SK-N-MC (cell line): ENCODE measurements around the gene CPTP.

ENCODE experiments used
- DNase-seq: peaks from one replicate; pipeline ENCODE4 v3.0.0-alpha.2; 2011; ENCODE audit warnings: low read depth, low spot score
- H3K27ac ChIP-seq: fragments of 200-600 bp; sonication (generic); 2 replicates; pipeline ENCODE4 v1.5.1; 2016; ENCODE audit warnings: mixed run types
- H3K36me3 ChIP-seq: fragments of 200-600 bp; sonication (generic); 2 replicates; pipeline ENCODE4 v1.6.1; 2017; ENCODE audit warnings: antibody characterized with exemption, low read length, mixed read lengths; ENCODE audit not compliant: insufficient read depth
- H3K4me3 ChIP-seq: fragments of 200-600 bp; sonication (generic); 2 replicates; pipeline ENCODE4 v1.5.1; 2016
- H3K9ac ChIP-seq: fragments of 200-600 bp; sonication (generic); 2 replicates; pipeline ENCODE4 v1.8.0; 2017; ENCODE audit warnings: mixed run types, mixed read lengths; ENCODE audit not compliant: insufficient read length
- H3K9me3 ChIP-seq: fragments of 200-600 bp; sonication (generic); 2 replicates; pipeline ENCODE4 v1.6.1; 2017; ENCODE audit warnings: low read depth, mild to moderate bottlenecking, antibody characterized with exemption, low read length, moderate library complexity, mixed read lengths
- EZH2 ChIP-seq: fragments of 200-600 bp; sonication (generic); IDR thresholded peaks from one replicate; pipeline ENCODE4 v1.6.1; 2017; ENCODE audit warnings: antibody characterized with exemption
- FOXP2 ChIP-seq: optimal IDR thresholded peaks from 2 replicates; pipeline ENCODE3; 2011; ENCODE audit warnings: mild to moderate bottlenecking, moderate library complexity; ENCODE audit not compliant: insufficient read depth; ENCODE audit errors: extremely low read length, control extremely low read depth
- POLR2AphosphoS5 ChIP-seq: IDR thresholded peaks from 2 replicates; pipeline ENCODE4 v1.6.1; 2012; ENCODE audit warnings: mild to moderate bottlenecking, low read depth, low read length, borderline replicate concordance

The CPTP gene

DNA sequence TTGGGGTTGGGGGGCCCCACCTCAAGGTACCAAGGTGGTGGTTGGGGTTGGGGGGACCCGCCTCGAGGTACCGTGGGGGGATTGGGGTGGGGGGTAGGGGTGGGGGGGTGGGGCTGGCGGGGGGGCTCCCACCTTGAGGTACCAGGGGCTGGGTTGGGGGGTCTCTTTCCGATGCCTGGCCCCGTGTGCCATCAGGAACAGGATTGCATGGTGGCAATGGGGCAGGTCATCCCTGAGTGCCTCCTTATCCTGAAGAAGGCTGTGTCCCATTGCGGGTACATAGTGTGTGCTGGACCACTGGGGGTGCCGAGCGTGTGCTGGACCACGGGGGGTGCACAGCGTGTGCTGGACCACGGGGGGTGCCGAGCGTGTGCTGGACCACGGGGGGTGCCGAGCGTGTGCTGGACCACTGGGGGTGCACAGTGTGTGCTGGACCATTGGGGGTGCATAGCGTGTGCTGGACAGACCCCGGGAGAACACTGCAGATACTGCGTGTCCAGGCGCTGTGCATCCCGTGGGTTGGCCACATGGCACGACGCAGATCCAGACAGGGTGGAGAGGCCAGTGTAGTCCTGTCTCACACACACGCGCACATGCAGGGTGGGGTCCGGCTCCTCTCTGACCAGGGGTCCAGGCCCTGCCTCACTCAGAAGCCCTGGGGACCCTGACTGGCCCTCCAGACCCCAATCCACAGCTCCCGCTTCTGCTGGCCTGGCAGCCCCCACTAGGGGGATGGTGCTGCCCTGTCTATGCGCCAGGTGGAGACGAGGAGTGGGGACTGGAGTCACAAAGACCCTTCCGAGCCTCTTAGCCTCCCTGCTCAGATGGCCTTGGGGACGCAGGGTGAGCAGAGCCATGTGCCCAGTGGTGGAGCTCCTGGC lies 40.1 kb upstream of the CPTP start:
- no peak for DNase-seq

DNA sequence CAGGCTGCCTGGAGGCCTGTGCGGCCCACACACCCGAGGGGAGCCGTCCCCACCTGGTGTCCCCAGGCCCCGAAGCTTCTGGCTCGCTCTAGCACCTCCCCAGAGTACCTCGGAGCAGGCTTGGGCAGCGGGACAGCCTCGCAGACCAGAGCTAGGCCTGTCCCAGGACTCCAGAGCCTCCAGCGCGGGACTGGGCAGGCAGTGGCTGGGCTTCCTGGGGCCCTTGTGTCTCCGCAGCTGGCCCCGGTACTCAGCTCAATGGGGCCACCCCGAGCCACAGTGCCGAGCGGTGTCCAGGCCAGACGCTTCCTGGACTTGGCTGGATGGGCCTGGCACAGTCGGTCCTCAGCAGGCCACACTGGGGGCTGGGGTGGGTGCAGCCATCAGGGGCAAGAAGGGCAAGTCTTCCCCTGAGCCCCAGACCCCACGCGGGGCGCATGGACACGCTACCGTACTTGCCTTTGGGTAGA lies 39.5 kb upstream of the CPTP start:
- no peaks in the 10 kb centered on the region for H3K9me3 ChIP-seq
- H3K4me3 ChIP-seq: no peak overlapping the region
- no peaks in the 10 kb centered on the region for H3K36me3 ChIP-seq
- DNase-seq: no peak
- no peak overlapping the region for H3K9ac ChIP-seq
- TF ChIP-seq EZH2 (no peak), FOXP2 (no peak), POLR2AphosphoS5 (no peak)
- no peak overlapping the region for H3K27ac ChIP-seq

More for the DNA sequence above, 40.1 kb upstream of the CPTP start:
- Histone ChIP-seq H3K4me3 (no peak overlapping the region), H3K27ac (no peak overlapping the region), H3K9ac (no peak overlapping the region), H3K36me3 (no peaks in the 10 kb centered on the region), H3K9me3 (no peaks in the 10 kb centered on the region)
- TF ChIP-seq FOXP2: no peak
- TF ChIP-seq EZH2: no peak

DNA sequence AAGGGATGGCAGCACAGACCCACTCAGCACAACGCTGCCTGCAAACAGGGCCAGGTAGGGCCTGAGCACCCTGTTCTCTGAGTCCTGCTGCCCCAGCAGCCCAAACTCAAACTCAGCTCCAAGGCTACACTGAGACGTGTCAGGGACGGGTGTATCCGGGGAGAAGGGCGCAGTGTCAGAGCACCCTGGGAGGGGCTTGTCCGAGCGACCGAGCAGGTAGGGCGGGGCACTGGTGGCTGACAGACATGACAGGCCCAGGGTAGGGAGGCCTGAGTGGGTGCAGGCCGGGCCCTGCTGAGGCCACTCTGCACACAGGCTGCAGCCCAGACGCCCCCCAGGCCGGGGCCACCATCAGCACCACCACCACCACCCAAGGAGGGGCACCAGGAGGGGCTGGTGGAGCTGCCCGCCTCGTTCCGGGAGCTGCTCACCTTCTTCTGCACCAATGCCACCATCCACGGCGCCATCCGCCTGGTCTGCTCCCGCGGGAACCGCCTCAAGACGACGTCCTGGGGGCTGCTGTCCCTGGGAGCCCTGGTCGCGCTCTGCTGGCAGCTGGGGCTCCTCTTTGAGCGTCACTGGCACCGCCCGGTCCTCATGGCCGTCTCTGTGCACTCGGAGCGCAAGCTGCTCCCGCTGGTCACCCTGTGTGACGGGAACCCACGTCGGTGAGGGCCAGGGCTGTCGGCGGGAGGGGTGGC lies 38.8 kb upstream of the CPTP start:
- Histone ChIP-seq H3K36me3 (no peaks in the 10 kb centered on the region), H3K9me3 (no peaks in the 10 kb centered on the region), H3K4me3 (no peak overlapping the region), H3K9ac (no peak overlapping the region), H3K27ac (no peak overlapping the region)
- no peak for DNase-seq
- TF ChIP-seq EZH2 (no peak), FOXP2 (no peak), POLR2AphosphoS5 (no peak)

DNA sequence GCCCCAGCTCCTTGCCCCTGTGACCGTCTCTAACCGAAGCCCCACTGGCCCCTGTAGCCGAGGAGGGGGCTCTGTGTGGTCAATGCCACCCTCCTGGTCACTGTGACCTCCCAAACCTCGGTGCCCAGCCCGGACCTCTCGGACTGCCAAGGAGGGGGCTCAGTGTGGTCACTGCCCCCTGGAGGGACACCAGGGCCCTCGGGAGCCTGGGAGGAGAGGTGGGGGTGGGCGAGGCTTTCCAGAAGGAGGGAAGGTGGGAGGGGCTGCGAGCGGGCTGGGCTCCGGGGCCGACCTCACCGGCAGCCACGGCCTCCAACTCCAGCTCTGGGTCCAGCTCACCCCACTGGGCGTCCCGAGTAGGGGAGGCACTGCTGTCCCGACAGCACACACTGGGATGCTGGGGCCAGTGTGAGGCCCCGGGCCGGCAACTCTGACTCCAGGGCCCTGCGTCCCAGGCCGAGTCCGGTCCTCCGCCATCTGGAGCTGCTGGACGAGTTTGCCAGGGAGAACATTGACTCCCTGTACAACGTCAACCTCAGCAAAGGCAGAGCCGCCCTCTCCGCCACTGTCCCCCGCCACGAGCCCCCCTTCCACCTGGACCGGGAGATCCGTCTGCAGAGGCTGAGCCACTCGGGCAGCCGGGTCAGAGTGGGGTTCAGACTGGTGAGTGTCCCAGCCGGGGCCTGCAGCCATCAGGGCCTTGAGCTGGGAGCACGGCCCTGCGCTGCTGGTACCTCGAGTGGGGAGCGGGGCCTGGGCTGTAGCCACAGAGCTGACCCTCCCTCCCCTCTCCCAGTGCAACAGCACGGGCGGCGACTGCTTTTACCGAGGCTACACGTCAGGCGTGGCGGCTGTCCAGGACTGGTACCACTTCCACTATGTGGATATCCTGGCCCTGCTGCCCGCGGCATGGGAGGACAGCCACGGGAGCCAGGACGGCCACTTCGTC lies 38.0 kb upstream of the CPTP start:
- Histone ChIP-seq H3K9me3 (no peaks in the 10 kb centered on the region), H3K9ac (no peak overlapping the region), H3K36me3 (no peaks in the 10 kb centered on the region), H3K27ac (no peak overlapping the region), H3K4me3 (no peak overlapping the region)
- no peak for DNase-seq
- TF ChIP-seq POLR2AphosphoS5: no peak
- no peak for TF ChIP-seq EZH2
- TF ChIP-seq FOXP2: no peak

DNA sequence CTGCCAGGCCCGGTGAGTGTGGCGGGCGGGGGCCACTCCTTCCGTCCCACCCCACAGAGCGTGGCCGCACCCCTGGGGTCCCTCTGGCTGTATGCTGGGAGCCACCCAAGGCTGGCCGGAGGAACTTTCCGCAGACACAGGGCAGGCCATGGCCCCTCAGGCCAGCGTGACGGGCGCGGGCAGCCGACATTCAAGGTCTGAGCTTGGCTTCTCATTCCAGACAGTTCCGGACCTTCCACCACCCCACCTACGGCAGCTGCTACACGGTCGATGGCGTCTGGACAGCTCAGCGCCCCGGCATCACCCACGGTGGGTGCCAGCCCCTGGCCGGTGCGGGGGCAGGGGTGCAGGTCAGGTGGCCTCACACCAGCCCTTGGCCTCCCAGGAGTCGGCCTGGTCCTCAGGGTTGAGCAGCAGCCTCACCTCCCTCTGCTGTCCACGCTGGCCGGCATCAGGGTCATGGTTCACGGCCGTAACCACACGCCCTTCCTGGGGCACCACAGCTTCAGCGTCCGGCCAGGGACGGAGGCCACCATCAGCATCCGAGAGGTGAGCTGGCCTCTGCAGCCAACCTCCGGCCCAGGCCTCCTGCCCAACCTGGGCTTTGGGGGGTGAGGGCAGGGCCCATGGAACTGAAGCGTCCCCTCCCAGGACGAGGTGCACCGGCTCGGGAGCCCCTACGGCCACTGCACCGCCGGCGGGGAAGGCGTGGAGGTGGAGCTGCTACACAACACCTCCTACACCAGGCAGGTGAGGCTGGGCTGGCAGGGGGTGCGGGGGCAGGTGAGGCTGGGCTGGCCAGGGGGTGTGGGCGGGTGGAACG lies 37.1 kb upstream of the CPTP start:
- H3K9me3 ChIP-seq: no peaks in the 10 kb centered on the region
- no peaks in the 10 kb centered on the region for H3K36me3 ChIP-seq
- no peak overlapping the region for H3K27ac ChIP-seq
- no peak overlapping the region for H3K4me3 ChIP-seq
- no peak overlapping the region for H3K9ac ChIP-seq
- DNase-seq: no peak
- no peak for TF ChIP-seq EZH2
- no peak for TF ChIP-seq POLR2AphosphoS5
- no peak for TF ChIP-seq FOXP2

DNA sequence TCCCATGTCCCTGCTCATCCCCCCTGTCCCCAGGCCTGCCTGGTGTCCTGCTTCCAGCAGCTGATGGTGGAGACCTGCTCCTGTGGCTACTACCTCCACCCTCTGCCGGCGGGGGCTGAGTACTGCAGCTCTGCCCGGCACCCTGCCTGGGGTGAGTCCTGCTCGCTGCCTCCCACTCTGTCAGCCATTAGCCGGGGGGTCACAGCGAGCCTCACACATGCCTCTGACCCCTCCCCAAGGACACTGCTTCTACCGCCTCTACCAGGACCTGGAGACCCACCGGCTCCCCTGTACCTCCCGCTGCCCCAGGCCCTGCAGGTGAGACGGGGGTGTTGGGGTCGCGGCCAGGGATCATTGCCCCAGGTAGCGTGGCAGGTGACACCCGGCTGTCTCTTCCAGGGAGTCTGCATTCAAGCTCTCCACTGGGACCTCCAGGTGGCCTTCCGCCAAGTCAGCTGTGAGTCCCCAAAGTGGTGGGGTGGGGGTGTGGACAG lies 34.3 kb upstream of the CPTP start:
- Histone ChIP-seq H3K9me3 (no peaks in the 10 kb centered on the region), H3K4me3 (no peak overlapping the region), H3K36me3 (no peaks in the 10 kb centered on the region), H3K27ac (no peak overlapping the region), H3K9ac (no peak overlapping the region)
- no peak for TF ChIP-seq POLR2AphosphoS5
- TF ChIP-seq FOXP2: no peak
- no peak for TF ChIP-seq EZH2
- DNase-seq: no peak

DNA sequence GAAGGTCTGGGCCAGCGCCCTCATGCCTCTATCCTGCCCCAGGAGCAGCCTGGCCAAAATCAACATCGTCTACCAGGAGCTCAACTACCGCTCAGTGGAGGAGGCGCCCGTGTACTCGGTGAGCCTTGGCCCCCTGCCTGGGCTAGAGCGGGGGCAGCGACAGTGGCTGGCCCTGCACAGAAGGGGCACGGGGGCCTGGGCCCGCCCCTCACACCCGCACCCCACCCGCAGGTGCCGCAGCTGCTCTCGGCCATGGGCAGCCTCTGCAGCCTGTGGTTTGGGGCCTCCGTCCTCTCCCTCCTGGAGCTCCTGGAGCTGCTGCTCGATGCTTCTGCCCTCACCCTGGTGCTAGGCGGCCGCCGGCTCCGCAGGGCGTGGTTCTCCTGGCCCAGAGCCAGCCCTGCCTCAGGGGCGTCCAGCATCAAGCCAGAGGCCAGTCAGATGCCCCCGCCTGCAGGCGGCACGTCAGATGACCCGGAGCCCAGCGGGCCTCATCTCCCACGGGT lies 33.5 kb upstream of the CPTP start:
- Histone ChIP-seq H3K36me3 (no peaks in the 10 kb centered on the region), H3K9ac (no peak overlapping the region), H3K4me3 (no peak overlapping the region), H3K27ac (no peak overlapping the region), H3K9me3 (no peaks in the 10 kb centered on the region)
- no peak for TF ChIP-seq FOXP2
- no peak for TF ChIP-seq POLR2AphosphoS5
- no peak for TF ChIP-seq EZH2
- no peak for DNase-seq
